Stimulated activated CD4-positive, alpha-beta T cell treated with anti-CD3 and anti-CD28 coated beads, Interleukin-2, amount 100 ng/mL, for 4 hours (primary cell): ENCODE results near the gene SLC28A2.
"Not testable (repeated sequence)": the region's sequence is repeated elsewhere in the genome, so short reads cannot be mapped to it uniquely, and the experiment has no call there.

Source experiments
- DNase-seq: peaks from one replicate; pipeline ENCODE4 v3.0.0-alpha.2; 2020; ENCODE audit warnings: low read depth

The SLC28A2 gene

GRCh38 chr15:45251888-45252287 lies at the start of gene SLC28A2:
Gene SLC28A2 (plus strand): TSS chr15:45252234. CDS start chr15:45253216, 982 bp downstream.
- DNase-seq = no peak

- DNase-seq = no peak
These were observed 48.9 kb upstream of the SLC28A2 start for GRCh38 chr15:45203182-45203581.

GRCh38 chr15:45205192-45205591 lies 46.8 kb upstream of the SLC28A2 start:
- DNase-seq = no peak

- no peak for DNase-seq
These were observed 39.5 kb upstream of the SLC28A2 start for GRCh38 chr15:45212493-45212892.

GRCh38 chr15:45221053-45221599 lies 30.9 kb upstream of the SLC28A2 start:
- DNase-seq = no peak

- no peak for DNase-seq
These were observed 30.1 kb upstream of the SLC28A2 start for GRCh38 chr15:45221967-45222366.

- DNase-seq = no peak
These were observed 27.3 kb upstream of the SLC28A2 start for GRCh38 chr15:45224621-45225217.

GRCh38 chr15:45225506-45226273 lies 26.3 kb upstream of the SLC28A2 start:
- no peak for DNase-seq

- DNase-seq = no peak
These were observed 23.1 kb upstream of the SLC28A2 start for GRCh38 chr15:45228931-45229330.

- no peak for DNase-seq
These were observed 21.6 kb upstream of the SLC28A2 start for GRCh38 chr15:45230245-45230965.

GRCh38 chr15:45231132-45231531 lies 20.9 kb upstream of the SLC28A2 start:
- DNase-seq = no peak

- DNase-seq = no peak
These were observed 20.0 kb upstream of the SLC28A2 start for GRCh38 chr15:45231864-45232562.

- no peak for DNase-seq
These were observed 17.3 kb upstream of the SLC28A2 start for GRCh38 chr15:45234562-45235235.

- DNase-seq = not testable (repeated sequence)
These were observed 15.2 kb upstream of the SLC28A2 start for GRCh38 chr15:45236806-45237205.

GRCh38 chr15:45242289-45242688 lies 9.7 kb upstream of the SLC28A2 start:
- no peak for DNase-seq

- no peak for DNase-seq
These were observed 2.8 kb upstream of the SLC28A2 start for GRCh38 chr15:45249125-45249780.

- DNase-seq = no peak
These were observed 1.3 kb downstream of the SLC28A2 start for GRCh38 chr15:45253330-45253729.

GRCh38 chr15:45254405-45254804 lies 2.4 kb downstream of the SLC28A2 start:
- no peak for DNase-seq

GRCh38 chr15:45254824-45255223 lies 2.8 kb downstream of the SLC28A2 start:
- not testable (repeated sequence) for DNase-seq

GRCh38 chr15:45259796-45260195 lies 7.8 kb downstream of the SLC28A2 start:
- no peak for DNase-seq

- DNase-seq = no peak
These were observed 10.9 kb downstream of the SLC28A2 start for GRCh38 chr15:45262906-45263461.
